MCF 10A (cell line): ENCODE measurements around the gene VMP1. TPM values are rescaled to one million over a fixed set of nuclear protein-coding genes. Genes with fewer than 3 reads are reported as not detected.
"Not testable (repeated sequence)": the region's sequence is repeated elsewhere in the genome, so short reads cannot be mapped to it uniquely, and the experiment has no call there.

Experiments used
- BruUV-seq: library from RNA; stranded (reverse); fragments of 400-500 nt; replicated peaks from 2 replicates; lab custom pipeline; 2021; lab: Mats Ljungman, UMichigan
- CTCF ChIA-PET: fragments of 300-600 bp; sonication (Branson Sonifier 250); formaldehyde crosslinking; extraction: SDS; loops from one replicate; lab custom pipeline; 2021; ENCODE audit warnings: antibody characterized with exemption, inconsistent platforms; lab: Yijun Ruan, JAX
- POLR2A ChIA-PET: fragments of 300-600, 350-650 bp; sonication (Branson Sonifier 250); formaldehyde crosslinking; extraction: SDS; loops from one replicate; lab custom pipeline; 2020; ENCODE audit warnings: antibody characterized with exemption, inconsistent platforms; lab: Yijun Ruan, JAX
- DNase-seq: peaks from one replicate; pipeline ENCODE4 v3.0.0-alpha.2; 2018; ENCODE audit not compliant: unreplicated experiment
- H3K27ac Mint-ChIP-seq: one replicate; pipeline ENCODE4 v1.8.0; 2022; ENCODE audit warnings: mild to moderate bottlenecking, low read depth, mixed read lengths; ENCODE audit not compliant: unreplicated experiment
- H3K27me3 Mint-ChIP-seq: one replicate; pipeline ENCODE4 v1.8.0; 2022; ENCODE audit warnings: mixed read lengths; ENCODE audit not compliant: insufficient read depth, unreplicated experiment
- H3K36me3 Mint-ChIP-seq: one replicate; pipeline ENCODE4 v1.8.0; 2022; ENCODE audit warnings: mild to moderate bottlenecking, moderate library complexity, mixed read lengths; ENCODE audit not compliant: insufficient read depth, unreplicated experiment
- H3K4me1 Mint-ChIP-seq: one replicate; pipeline ENCODE4 v1.8.0; 2022; ENCODE audit warnings: mixed read lengths; ENCODE audit not compliant: insufficient read depth, unreplicated experiment
- H3K4me3 Mint-ChIP-seq: one replicate; pipeline ENCODE4 v1.8.0; 2022; ENCODE audit warnings: mild to moderate bottlenecking, moderate library complexity, mixed read lengths; ENCODE audit not compliant: unreplicated experiment
- H3K9me3 Mint-ChIP-seq: one replicate; pipeline ENCODE4 v1.8.0; 2022; ENCODE audit warnings: mixed read lengths; ENCODE audit not compliant: unreplicated experiment
- CTCF ChIP-seq: fragments of 200-600 bp; IDR thresholded peaks from one replicate; pipeline ENCODE4 v1.8.0; 2022; ENCODE audit warnings: antibody characterized with exemption, mild to moderate bottlenecking; ENCODE audit not compliant: unreplicated experiment
- intact Hi-C: fragments of 100-400 bp; cut with micrococcal nuclease; formaldehyde crosslinking; loops from 2 replicates; pipeline ENCODE4 v1.14.1; 2022
- total RNA-seq: library from RNA; stranded (reverse); gene quantifications from 2 replicates; pipeline ENCODE4 v1.2.3, GENCODE V29; 2022

Gene VMP1
- total RNA-seq, 1 experiment from 2014 or later, result 228 TPM

DNA sequence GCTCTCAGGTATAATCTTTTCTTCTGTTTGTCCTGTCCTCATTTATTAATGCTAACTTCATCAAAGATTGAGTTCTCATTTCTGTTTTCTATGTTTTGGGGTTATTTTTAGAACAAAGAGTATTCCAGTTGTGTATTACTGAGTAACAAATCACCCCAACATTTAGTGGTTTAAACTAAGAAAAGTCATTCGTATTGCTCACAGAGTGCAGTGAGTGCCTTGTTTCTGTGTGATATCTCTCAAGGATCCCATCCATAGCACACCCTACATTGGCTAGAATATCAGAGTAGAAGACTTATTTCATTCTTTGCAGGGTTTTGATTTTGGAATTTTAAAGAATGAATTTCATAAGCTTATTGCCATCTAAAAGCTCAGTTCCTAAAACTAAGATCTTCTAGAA, 72.1 kb downstream of the VMP1 start:
- DNase-seq, result no peak
- H3K9me3 Mint-ChIP-seq, result peaks cover 6% of the 10 kb centered on the region
- H3K4me1 Mint-ChIP-seq, result peaks cover 16% of the 10 kb centered on the region
- H3K27ac Mint-ChIP-seq, result peak overlapping the region; percentile 59
- TF ChIP-seq CTCF, result no peak
- no TSS peak for BruUV-seq
- H3K27me3 Mint-ChIP-seq, result no peaks in the 10 kb centered on the region
- intact Hi-C loops, result no loop called here
- peaks cover 38% of the 10 kb centered on the region for H3K36me3 Mint-ChIP-seq
- POLR2A ChIA-PET, result interaction anchor here (0.9 to 11.0 kb wide), 2 partner anchors 10 to 63 kb away, joined by 6 to 720 read pairs; no protein-coding TSS in a partner anchor
- no peak overlapping the region for H3K4me3 Mint-ChIP-seq
- CTCF ChIA-PET, result interaction anchor here (1.4 kb wide), 1 partner anchor 26 kb away, joined by 5 read pairs; no protein-coding TSS in a partner anchor

GRCh38 chr17:59780548-59780947, 73.1 kb downstream of the VMP1 start:
- POLR2A ChIA-PET, result interaction anchor here (0.9 to 11.0 kb wide), 3 partner anchors 11 to 62 kb away, joined by 6 to 720 read pairs (median 150); no protein-coding TSS in a partner anchor
- H3K4me3 Mint-ChIP-seq, CTCF ChIA-PET, H3K27me3 Mint-ChIP-seq, intact Hi-C loops, BruUV-seq, H3K27ac Mint-ChIP-seq, H3K9me3 Mint-ChIP-seq, DNase-seq: not testable (repeated sequence)
- Mint-ChIP-seq H3K36me3 (peaks cover 27% of the 10 kb centered on the region), H3K4me1 (peaks cover 17% of the 10 kb centered on the region)

DNA sequence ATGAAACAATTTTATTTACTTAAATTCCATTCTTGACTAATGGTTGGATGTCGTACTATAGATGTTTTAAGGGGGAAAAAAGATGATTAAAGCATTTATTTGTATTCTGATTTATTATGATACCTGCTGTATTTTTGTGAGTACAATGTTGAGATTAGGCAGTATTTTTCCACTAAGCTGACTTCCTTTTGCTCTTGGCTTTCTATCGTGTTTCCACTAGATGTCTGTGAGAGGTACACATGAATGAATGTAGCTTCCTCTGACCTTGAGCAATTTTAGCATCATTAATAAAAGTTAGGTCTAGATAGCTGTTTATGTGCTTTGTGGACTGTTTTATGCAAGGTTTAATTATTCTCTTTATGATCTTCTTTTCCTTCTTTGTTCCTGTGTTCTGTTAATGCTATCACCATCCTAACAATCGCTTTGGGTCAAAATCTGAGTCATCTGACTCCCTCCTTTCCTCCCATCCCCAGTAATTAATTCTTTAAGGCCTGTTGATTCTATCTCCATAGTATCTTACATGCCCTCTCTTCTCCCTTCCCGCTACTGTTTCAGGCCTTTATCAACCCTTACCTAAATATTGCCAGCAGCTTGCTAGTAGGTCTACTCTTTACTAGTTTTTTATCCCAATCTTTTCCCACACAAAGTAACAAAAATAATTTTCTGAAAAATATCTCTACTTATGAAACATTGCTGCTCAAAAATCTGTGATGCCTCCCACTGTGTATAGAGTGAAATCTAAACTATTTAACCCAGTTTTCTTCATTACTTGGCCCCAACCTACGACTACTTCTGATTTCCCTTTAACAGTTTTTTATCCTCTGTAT, 76.0 kb downstream of the VMP1 start:
- TF ChIP-seq CTCF, result no peak
- Mint-ChIP-seq H3K27ac (peak overlapping the region; percentile 93), H3K4me1 (peaks cover 28% of the 10 kb centered on the region), H3K4me3 (peak overlapping the region; percentile 36), H3K27me3 (no peaks in the 10 kb centered on the region), H3K9me3 (no peaks in the 10 kb centered on the region), H3K36me3 (no peaks in the 10 kb centered on the region)
- POLR2A ChIA-PET, result interaction anchor here (0.6 to 11.0 kb wide), 18 partner anchors 12 to 732 kb away, joined by 3 to 720 read pairs (median 8); partner anchors contain the start of genes PTRH2, RPS6KB1, TUBD1 and VMP1
- CTCF ChIA-PET, result interaction anchor here (0.5 to 1.9 kb wide), 6 partner anchors 11 to 1995 kb away, joined by 3 to 11 read pairs (median 4); no protein-coding TSS in a partner anchor
- DNase-seq, result peak; percentile 64
- BruUV-seq, result TSS peak; percentile 65
- intact Hi-C loops, result loop anchor here (1.0 kb wide), 1 partner anchor 27 kb away; no protein-coding TSS in a partner anchor

GRCh38 chr17:59785091-59785799, 77.8 kb downstream of the VMP1 start:
- DNase-seq, result peak; percentile 58
- Mint-ChIP-seq H3K4me1 (peaks cover 28% of the 10 kb centered on the region), H3K9me3 (no peaks in the 10 kb centered on the region), H3K27me3 (no peaks in the 10 kb centered on the region), H3K4me3 (no peak overlapping the region), H3K36me3 (no peaks in the 10 kb centered on the region), H3K27ac (peak overlapping the region; percentile 93)
- intact Hi-C loops, result no loop called here
- BruUV-seq, result no TSS peak
- TF ChIP-seq CTCF, result no peak
- POLR2A ChIA-PET, result interaction anchor here (0.6 to 11.0 kb wide), 16 partner anchors 14 to 607 kb away, joined by 3 to 720 read pairs (median 8); partner anchors contain the start of genes PTRH2, RNFT1, RPS6KB1 and USP32
- CTCF ChIA-PET, result interaction anchor here (0.5 to 3.8 kb wide), 7 partner anchors 32 to 749 kb away, joined by 3 to 23 read pairs (median 3); no protein-coding TSS in a partner anchor
